ENCODE data around the gene GPATCH3.
"Not testable (repeated sequence)": the region's sequence is repeated elsewhere in the genome, so short reads cannot be mapped to it uniquely, and the experiment has no call there.

Gene GPATCH3

DNA sequence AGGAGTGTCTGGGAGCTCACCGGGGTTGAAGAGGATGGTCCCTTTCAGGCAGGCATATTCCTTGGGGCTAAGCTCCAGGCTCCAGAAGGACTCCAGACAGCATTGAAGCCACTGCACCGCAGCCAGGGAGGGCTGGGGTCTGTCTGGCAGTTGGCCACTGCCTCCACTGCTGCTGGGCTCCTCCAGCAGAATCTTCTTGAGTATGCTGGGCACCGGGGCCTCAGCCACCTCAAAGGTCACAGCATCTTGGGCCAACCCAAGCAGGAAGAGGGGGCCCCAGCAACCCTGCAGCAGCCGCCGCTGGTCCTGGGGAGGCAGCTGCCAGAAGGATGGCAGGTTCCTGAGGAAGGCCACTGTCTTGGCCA is 13.1 kb upstream of the GPATCH3 start:
- DNase-seq: no peak

DNA sequence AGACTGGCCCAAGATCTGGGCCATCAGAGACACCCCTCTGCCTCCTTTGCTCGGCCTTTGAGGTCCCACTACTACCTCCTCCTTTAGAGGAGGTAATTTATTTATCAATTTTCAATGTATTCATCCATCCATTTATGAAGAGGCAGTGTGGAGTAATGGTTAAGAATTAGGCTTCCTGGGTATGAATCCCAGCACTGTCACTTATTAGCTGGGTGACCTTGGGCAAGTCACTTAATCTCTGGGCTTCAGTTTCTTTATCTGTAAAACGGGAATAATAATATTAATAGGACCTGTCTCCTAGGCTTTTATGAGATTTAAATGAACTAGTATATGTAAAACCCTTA is 11.9 kb upstream of the GPATCH3 start:
- DNase-seq: no peak

DNA sequence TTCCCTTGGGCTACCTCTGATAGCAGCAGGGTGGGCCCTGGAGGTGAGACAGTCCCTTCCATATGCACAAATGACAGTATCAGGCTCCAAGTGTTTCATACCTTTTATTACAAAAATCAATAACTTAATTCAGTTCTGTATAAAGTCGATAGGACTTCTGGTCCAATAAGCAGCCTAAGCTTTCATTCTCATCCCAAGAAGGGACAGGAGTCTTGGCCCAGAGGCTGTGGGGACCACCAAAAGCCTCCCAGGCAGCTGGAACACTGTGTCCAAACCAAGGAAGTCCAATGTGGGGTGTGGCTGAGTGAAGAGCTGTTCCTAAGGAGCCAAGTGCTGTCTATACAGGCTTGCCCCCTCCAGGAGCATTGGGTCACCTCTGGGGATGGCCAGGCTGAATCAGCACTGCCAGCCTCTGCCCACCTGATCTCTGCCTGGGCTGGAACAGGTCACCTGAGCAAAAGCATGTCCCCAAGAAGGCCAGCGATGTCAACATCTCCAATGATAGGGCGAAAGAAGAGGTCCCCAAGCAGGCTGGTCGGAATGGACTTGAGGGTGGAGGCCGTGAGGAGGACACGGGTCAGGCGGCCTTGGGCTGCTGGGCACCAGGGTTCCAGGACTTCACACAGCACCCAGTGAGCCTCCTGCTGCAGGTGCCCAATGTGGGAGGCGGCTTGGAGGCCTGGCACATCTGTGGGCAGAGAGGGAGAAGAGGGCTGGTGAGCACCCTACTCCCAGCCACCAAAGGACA is 11.3 kb upstream of the GPATCH3 start:
- DNase-seq: no peak

DNA sequence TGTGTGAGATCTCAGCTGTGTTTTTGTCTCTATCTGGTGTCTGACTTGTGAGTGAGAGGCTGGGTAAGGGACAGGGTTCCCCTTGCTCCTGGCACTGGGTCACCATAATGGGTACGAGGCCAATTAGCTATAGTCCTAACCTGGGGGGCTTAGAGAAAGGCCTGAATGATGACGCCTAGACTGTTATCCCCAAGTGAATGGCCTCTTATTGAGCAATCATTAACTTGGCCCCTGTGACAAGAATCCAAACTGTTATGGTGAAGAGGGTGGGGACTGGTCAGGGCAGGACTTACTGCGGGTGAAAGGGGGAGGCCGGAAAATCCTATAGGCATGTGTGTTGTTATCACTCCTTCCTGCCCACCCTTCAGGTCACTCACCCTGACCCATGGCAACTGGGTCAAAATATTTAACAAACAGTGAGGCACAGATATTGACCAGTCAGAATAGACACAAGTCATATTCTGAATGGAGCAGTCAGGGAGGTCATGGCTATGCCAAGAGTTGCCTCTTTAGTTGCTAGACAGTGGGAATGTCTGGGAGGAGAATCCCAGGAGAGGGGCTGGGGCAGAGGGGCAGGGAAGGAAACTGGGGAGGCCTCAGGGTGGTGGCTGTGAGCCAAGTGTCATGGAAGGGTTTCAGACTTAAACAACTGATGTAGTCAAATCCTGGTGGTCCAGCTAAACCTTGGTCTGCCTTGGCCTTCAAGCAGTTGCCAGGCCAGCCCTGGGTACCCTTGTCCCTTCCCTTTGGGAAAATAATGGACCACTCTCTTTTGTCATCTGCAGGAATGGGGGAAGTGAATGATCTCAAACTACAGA is 10.3 kb upstream of the GPATCH3 start:
- no peak for DNase-seq

DNA sequence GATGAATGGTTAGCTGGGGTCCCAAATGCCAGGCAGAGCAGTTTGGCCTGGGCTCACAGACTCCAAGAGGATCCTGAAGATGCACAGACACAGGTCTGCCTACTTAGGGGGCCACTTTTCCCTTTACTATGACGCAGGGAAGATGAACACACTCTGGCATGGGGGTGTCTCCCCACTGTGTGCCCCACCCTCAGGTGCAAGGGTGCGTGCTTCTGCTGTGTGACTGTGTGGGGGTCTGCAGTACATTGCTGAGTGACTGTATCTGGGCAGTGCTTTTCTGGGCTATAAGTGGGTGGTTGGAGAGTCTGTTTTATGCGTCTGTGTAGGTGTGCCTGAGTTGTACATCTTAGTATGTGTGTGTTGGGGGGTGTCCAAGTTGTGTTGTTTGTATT is 9.7 kb upstream of the GPATCH3 start:
- no peak for DNase-seq

DNA sequence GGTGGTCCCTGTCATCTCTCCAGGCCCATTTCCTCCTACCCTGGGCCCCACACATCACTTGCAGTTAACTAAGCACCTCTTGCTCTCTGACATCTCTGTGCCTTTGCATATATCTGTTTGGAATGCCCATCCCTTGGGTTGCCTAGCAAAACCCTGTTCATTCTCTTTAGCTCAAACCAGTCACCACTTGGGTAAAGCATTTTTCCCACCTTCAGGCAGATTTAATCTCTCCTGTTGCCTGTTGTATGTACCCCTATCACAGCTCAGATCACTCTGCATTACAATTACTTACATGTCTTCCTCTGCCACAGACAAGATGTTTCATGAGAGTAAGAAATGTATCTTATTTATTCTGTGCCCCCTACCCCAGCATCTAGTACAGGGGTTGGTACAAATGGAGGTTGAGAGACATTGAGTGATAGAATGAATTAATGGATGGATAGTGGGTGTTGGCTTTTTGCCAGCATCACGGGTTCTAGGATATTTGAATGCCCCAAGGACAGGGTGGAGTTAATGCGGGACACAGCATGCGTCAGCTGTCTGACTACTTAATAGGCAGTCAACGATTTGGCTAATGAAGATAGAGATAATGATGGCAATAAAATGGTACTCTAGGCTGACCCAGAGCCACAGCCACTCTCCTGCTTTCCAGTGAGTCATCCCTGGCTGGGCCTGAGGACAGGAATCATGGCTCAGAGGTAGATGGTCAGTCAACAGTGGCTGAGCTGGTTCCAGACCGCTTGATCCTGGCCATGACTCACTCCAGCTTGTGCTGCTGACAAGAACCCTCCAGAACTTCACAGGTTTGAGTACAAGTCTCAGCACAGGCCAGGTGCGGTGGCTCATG is 7.0 kb upstream of the GPATCH3 start:
- DNase-seq: no peak

DNA sequence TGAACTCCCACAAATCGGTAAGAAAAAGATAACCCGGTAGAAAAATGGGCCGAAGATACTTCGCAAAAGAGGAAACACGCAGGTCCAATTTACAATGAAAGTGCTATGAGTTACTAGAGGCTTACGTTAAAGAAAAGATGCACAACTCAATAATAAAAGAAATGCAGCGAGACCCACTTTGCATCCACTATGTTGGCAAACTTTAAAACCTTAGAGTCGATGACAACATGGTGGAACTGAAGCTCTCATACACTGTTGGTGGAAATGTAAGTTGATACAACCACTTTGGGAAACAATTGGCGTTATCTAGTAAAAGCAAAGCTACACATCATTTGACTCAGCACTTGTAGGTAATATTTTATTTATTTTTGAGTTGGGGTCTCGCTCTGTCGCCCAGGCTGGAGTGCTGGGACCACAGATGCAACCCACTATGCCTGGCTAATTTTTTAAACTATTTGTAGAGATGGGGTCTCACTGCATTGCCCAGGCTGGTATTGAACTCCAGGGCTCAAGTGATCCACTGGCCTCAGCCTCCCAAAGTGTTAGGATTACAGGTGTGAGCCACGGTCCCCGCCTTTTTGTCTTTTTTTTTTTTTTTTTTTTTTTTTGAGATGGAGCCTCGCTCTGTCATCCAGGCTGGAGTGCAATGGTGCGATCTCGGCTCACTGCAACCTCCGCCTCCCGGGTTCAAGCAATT is 696 bp upstream of the GPATCH3 start:
- no peak for DNase-seq

DNA sequence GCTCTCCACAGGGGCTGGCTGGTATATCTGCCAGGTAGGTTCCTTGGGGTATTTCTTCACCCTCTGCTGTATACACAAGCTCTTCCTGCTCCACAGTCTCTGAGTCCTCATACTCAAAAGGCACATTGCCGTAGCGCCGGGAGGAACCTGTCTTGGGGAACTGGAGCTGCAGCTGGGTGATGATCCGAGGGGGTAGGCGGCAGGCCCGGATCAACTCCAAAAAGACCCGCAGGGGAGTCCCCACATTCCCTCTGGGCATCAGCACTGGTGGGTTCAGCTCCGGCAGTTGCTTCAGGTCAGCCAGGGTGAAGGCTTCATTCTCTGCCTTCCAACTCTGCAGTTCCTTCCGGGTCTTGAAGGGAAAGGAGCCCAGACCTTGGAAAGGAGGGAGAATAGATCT is 2.9 kb downstream of the GPATCH3 start:
- DNase-seq: no peak

DNA sequence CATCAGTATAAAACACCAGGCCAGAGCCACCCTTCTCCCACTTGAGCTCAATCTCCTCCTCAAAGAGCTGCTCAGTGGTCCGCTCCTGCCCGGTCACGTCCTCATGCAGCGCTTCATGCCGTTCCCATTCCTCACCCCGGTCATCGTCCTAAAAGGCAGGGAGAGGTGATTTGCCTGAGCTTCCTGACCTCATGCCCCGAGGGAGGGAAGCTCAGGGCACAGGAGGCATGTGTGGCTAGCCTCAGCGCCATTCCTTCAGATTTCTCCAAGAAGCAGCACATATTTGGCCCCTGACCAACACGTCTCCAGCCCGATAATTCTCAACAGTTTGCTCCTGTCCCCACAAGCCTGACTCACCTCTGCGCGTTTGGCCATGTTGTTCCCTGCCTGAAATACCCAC is 6.0 kb downstream of the GPATCH3 start:
- DNase-seq: no peak

DNA sequence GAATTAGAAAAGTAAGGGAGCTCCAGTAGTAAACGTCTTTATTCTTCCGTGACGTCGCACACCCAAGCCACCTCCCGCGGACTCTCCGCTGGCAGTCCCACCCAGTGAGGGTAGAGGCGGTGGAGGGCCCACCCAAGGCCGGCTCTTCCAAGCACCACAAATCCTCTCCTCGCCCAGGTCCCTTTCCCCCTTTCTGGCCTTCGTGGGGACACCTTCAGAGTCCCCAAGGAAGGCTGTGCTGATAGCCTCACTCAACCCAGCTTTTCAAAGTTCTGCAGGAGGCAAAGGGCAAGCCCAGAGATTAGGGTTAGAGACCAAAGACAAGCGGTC is 9.8 kb downstream of the GPATCH3 start:
- DNase-seq: no peak

DNA sequence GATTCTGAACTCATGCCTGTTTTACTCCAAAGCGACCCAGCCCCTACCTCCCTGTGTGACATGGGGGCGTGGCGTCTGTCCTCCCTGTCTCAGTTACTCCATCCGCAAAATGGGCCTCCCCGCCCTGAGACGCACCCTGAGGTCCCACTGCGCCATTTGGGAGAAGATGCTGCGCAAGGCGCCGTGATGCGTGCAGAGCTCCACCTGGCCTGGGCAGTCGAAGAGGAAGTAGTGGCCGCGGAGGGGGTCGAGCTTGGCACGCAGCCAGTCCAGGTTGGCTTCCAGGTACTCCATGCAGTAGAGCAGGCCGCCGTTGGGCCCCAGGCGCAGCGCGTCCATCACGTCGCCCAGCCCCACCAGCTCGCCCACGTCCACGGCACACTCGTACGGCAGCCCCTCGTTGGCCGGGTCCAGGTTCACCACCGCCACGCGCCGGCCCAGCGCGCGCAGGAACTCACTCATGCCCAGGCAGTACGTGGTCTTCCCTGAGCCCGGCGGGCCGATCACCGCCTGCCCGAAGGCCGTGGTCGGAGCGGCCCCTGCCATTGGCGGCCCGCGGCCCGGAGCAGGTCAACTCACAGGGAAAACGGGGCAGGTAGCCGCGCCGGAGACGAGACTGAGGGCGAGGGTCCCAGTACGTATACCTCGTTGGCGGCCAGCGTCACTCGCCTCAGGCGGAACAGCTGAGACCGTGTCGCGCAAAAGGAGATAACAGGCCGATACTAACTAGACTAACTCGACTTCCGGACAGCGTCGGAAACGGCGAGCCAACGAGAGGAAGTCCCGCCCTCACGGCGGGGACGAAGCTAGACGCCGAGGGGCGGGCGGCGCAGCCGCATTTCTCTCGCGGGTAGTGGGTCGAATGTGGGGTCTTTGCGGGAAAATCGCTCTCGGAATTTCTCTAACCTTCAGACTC is 10.5 kb downstream of the GPATCH3 start, which contains the start of gene GPN2:
Gene GPN2 (minus strand): TSS at position 733 of the 916 bp plus-strand sequence. CDS start 187 bp downstream, at position 546.
- peak; percentile 61 for DNase-seq

DNA sequence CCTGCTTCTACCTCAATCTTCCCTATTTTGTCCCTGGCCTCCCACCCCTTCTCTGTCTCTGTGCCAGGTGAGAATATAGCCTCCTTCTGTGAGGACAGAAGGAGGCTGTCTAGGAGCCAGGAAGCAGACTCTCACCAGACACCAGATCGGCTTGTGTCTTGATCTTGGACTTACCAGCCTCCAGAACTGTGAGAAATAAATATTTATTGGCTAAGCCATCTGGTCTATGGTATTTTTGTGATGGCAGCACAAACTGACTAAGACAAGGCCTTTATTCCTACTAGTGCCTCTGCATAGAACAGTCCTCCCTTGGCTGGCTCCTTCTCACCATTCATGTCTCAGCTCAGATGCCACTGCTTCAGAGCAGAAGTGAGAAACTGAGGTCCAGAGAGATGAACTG is 12.0 kb downstream of the GPATCH3 start:
- DNase-seq: no peak

DNA sequence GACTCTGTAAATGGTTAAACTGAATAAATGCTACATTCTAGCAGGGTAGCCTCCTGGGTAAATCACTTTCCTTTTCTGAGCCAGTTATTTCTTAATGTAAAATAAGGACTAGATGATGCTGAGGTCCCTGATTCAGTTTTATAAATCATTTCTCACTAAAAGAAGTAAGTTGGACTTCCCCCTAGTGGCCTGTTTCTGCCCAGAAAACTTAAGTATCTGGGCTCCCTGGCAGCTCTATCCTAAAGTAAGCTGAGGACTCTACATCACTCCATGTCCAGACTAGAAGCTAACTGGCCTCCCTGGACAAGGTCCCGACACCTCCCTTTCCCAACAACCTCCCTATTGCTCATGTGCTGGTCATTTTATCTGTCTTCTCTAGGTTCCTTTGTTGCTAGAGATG is 13.1 kb downstream of the GPATCH3 start:
- no peak for DNase-seq

DNA sequence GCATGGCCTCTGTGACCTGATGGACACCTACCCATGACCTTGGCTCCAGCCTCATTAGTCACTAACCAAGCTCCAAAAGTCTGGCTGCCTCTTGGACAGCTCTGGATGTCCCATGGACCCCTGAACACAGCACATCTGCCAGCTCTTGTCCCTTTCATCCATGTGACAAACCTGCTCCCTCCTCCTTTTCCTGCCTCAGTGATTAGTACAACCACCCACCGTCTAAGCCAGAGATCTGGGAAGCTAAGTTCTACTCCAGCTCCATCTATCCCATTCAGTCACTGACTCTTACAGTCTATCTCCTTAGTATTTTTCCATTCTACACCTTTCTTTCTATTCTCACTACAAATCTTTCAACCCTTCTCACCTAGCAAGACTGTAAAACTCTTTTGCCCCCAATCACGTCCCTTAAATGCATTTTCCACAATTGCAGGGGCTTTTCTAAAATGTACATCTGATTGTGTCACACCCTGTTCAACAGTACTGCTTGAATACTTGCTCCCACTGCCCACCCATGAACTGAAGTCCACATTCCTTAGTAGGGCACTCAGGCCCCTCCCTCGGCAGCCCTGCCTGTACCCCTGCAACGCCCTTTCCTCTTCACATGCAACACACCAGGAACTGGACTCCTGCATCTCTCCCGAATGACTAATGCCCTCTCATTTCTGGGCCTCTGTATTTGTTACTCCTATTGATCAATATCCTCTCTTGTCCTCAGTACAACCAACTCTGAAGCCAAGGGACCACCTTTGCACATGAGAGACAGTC is 17.4 kb downstream of the GPATCH3 start:
- DNase-seq: no peak

DNA sequence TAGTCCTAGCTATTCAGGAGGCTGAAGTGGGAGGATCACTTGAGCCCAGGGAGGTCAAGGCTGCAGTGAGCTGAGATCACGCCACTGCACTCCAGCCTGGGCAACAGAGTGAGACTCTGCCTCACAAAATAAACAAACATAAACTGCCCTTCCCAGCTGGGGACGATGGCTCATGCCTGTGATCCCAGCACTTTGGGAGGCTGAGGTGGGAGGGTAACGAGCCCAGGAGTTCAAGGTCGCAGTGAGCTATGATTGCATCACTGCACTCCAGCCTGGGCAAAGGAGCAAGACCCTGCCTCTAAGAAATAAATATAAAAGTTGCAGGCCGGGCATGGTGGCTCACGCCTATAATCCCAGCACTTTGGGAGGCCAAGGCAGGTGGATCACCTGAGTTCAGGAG is 18.7 kb downstream of the GPATCH3 start:
- DNase-seq: not testable (repeated sequence)

DNA sequence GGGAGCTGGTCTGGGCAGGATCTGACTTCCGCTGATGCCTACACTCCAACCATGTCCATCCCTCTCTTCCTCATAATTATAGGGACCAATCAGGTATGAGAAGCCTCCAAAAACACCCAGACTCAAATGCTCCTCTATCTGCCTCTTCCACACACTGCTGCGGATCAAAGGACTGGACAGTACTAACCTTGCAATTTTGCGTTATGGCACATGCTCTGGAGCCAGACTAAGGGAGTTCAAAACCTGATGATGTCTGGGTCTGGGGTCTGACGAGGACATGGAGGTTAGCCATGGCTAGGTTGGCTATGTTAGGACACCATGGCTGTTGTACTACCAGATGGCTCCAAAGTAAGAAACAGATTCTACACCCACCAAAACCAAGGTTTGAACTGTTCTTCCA is 20.5 kb downstream of the GPATCH3 start:
- DNase-seq: no peak

DNA sequence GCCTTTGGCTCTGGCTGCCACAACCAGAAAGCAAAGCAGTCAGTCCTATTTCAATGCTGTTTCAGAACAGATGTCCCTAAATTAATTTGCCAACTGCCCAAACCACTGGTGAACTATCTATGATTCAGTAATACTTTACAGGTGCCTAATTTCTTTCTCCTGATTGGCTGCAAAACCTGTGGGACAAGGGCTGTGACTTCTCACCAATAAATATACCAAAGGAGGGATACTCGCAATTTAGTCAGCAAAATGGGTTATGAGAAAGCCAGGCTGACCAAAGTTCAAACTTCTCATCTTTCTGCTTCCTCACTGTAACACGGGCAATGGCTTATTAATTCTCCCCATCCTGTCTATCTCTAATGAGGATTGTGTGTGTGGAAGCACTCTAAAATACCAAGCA is 22.9 kb downstream of the GPATCH3 start:
- no peak for DNase-seq

DNA sequence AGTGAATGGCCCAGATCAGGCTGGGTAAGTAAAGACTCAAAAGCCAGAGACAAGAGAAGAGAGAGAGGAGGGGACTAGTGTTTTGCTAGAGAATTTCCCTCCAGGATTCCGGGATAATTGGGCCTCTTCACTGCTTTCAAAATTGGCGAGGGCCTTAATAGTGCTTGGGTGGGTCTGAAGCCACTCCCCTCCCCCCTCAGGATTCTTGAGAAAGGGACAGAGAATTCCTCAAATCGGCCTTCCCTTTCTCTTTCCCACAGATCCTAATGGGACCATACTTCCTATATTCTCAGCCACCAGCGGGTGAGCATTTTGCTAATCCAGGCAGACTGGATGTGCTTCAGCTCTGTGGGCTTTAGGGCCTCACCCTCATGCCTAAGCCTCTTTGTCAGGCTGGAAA is 25.4 kb downstream of the GPATCH3 start:
- no peak for DNase-seq

DNA sequence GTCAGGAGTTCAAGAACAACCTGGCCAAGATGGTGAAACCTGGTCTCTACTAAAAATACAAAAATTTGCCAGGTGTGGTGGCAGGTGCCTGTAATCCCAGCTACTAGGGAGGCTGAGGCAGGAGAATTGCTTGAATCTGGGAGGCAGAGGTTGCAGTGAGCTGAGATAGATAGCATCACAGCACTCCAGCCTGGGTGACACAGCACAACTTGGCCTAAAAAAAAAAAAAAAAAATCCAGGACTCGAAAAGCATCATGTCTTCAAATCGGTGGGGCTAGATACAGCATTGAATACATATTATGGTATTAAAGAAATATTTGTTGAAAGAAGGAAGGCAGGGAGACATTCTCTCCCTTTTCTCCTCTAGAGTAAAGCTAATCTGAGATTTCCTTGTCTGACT is 27.2 kb downstream of the GPATCH3 start:
- not testable (repeated sequence) for DNase-seq

DNA sequence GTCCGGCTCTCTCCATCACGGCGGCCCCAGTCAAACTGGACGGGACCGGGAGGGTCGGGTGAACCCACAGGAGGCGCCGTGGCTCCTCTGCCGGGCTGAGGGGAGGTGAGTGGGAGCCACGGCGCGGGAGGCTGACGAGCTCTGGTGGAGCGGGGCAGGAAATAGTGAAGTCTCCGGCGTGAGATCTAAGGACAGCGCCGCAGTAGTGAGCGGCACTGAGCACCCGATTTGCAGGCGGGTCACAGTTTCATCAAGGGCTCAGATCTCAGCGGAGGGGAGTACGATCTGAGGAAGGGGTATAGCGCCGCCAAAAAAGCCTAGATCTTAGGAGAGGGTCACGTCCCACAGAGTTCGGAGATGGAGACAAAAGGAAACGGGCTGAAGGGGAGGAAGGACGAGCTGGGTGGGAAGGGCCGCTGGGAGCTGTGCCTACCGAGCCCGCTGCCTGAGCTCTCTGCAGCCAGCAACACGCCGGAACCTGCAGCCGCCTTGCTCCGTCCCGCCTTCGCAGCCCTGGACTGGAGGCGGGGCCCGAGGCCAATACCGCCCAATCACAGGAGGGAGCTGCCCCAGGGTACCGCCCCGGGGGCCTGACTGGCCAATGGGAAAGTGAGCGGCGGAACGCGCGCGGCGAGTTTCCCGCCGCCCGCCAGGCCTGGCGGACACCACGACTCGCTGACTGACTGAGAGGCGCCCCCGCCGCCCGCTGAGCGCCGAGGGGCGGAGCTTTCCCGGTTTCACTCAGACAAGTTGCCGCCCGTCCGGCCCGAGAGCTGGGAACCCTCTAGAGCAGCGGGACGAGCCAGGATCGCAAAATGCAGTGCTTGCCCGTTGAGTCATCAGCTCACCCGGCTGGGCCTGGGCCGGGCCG is 35.4 kb downstream of the GPATCH3 start:
- peak; percentile 90 for DNase-seq
